ENCODE results near the gene PTCD2. TPM values are rescaled to one million over a fixed set of nuclear protein-coding genes. Genes with fewer than 3 reads are reported as not detected.

The PTCD2 gene
- total RNA-seq, 2 experiments from 2014 or later, result 11.7 to 17.9 TPM

DNA sequence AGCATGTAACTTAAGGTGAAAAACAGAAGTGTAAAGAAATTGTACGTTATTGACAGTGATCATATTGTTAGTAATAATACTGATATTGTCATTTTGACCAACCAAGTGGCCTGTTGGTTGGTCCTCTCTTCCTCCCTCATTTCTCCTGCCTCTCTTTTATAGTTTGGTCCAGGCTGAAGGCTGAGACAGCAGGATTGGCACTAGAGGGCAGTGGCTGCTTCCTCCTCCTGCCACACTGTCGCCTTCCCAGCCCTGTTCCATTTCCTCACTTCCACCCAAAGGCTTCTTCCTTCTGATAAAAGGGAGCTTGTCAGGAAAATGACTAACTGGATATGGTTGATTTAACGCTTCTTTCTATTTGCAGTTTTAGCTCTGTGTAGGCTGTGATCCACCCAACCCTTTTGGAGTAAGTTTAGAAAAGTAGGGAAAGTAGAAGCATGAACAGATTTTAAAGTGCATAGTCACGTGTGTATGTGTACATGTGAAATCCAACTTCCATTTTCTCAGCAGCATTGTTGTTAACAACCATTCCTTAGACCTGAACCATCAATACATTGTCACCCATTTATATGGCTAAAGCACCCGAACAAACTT is 35.6 kb downstream of the PTCD2 start:
- no peak for DNase-seq (ENCODE audit: low spot score)
- H3K9me3 ChIP-seq (ENCODE audit: low read length), result no peaks in the 10 kb centered on the region
- no peak overlapping the region for H3K27ac ChIP-seq (ENCODE audit: low read depth, low read length, poor library complexity, severe bottlenecking)
- H2AFZ ChIP-seq (ENCODE audit: low read length), result no peak overlapping the region
- intact Hi-C loops (cut with micrococcal nuclease; ENCODE audit: unreplicated experiment), result no loop called here
- H3K9me2 ChIP-seq (ENCODE audit: insufficient read depth, low read length), result no peaks in the 10 kb centered on the region
- H3K4me2 ChIP-seq (ENCODE audit: low read length), result no peak overlapping the region
- H3K4me3 ChIP-seq (ENCODE audit: low read depth, low read length, poor library complexity, severe bottlenecking), result no peak overlapping the region
- CTCF ChIA-PET (ENCODE audit: unreplicated experiment), result no interaction called here
- BruUV-seq (replicated peaks), result no TSS peak
- POLR2A ChIA-PET, result no interaction called here
- H3K4me1 ChIP-seq (ENCODE audit: insufficient read depth, low read length, poor library complexity, severe bottlenecking), result no peaks in the 10 kb centered on the region
- no peaks in the 10 kb centered on the region for H3K79me2 ChIP-seq (ENCODE audit: insufficient read depth, low read depth, low read length)
- H3K36me3 ChIP-seq (ENCODE audit: insufficient read depth, low read length), result peaks cover 38% of the 10 kb centered on the region
- TF ChIP-seq, protein P1, sequence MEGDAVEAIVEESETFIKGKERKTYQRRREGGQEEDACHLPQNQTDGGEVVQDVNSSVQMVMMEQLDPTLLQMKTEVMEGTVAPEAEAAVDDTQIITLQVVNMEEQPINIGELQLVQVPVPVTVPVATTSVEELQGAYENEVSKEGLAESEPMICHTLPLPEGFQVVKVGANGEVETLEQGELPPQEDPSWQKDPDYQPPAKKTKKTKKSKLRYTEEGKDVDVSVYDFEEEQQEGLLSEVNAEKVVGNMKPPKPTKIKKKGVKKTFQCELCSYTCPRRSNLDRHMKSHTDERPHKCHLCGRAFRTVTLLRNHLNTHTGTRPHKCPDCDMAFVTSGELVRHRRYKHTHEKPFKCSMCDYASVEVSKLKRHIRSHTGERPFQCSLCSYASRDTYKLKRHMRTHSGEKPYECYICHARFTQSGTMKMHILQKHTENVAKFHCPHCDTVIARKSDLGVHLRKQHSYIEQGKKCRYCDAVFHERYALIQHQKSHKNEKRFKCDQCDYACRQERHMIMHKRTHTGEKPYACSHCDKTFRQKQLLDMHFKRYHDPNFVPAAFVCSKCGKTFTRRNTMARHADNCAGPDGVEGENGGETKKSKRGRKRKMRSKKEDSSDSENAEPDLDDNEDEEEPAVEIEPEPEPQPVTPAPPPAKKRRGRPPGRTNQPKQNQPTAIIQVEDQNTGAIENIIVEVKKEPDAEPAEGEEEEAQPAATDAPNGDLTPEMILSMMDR (conservative IDR thresholded peaks at IDR 0.05; ENCODE audit: low read length), result peak; percentile 45; the same call in 1 of the 2 replicates
- TF ChIP-seq EZH2phosphoT487 (IDR thresholded peaks at IDR 0.05; ENCODE audit: borderline replicate concordance, low read depth, low read length), result no peak
- H4K20me1 ChIP-seq (ENCODE audit: insufficient read depth, low read length), result no peaks in the 10 kb centered on the region

DNA sequence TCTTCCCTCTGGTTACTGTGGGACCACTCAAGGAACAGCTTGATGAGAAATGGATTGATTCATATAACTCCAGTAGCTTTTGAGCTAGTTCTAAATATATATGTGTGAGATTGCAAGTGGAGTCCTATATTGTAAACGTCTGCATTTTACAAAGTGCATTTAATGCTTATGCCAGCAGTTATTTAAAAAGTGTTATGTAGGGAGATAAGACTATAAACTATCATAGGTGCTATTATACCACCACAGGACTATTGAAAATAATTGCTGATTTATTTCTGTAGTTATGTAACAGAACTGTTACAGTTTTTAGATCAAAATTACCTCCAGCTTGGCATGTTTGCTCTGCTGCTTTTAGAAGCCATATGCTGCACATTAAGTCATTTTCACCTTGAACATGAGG is 36.2 kb downstream of the PTCD2 start:
- BruUV-seq (replicated peaks), result no TSS peak
- intact Hi-C loops (cut with micrococcal nuclease; ENCODE audit: unreplicated experiment), result no loop called here
- H3K4me2 ChIP-seq (ENCODE audit: low read length), result no peak overlapping the region
- H3K36me3 ChIP-seq (ENCODE audit: insufficient read depth, low read length), result peaks cover 39% of the 10 kb centered on the region
- H3K9me3 ChIP-seq (ENCODE audit: low read length), result no peaks in the 10 kb centered on the region
- no peak overlapping the region for H3K27ac ChIP-seq (ENCODE audit: low read depth, low read length, poor library complexity, severe bottlenecking)
- ChIA-PET CTCF (ENCODE audit: unreplicated experiment) (no interaction called here), POLR2A (interaction anchor here (0.9 kb wide), 1 partner anchor 41 kb away, joined by 3 read pairs; no protein-coding TSS in a partner anchor)
- no peaks in the 10 kb centered on the region for H3K4me1 ChIP-seq (ENCODE audit: insufficient read depth, low read length, poor library complexity, severe bottlenecking)
- no peaks in the 10 kb centered on the region for H3K79me2 ChIP-seq (ENCODE audit: insufficient read depth, low read depth, low read length)
- no peak overlapping the region for H3K4me3 ChIP-seq (ENCODE audit: low read depth, low read length, poor library complexity, severe bottlenecking)
- H2AFZ ChIP-seq (ENCODE audit: low read length), result no peak overlapping the region
- TF ChIP-seq, protein P1 (conservative IDR thresholded peaks at IDR 0.05; ENCODE audit: low read length), result no peak
- no peak for TF ChIP-seq EZH2phosphoT487 (IDR thresholded peaks at IDR 0.05; ENCODE audit: borderline replicate concordance, low read depth, low read length)
- no peak for DNase-seq (ENCODE audit: low spot score)
- H4K20me1 ChIP-seq (ENCODE audit: insufficient read depth, low read length), result no peaks in the 10 kb centered on the region
- no peaks in the 10 kb centered on the region for H3K9me2 ChIP-seq (ENCODE audit: insufficient read depth, low read length)

DNA sequence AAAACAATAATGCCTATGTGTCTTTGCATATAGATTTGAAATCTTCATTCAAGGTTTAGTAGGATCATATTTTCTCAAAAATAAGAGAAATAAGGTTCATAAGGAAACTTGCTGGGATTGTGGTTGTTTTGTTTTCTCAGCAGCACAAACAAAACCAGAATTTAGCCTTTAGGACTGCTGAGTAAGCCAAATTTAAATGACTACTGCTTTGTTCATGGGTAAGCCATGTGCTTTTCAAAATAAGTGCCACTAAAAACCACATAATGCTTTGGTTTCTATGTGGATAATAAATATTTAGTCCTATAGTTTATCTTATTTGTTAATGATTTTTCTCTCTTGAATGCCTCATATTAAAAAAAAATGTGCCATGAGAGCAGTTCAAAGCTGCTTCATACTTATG is 38.8 kb downstream of the PTCD2 start:
- Histone ChIP-seq H3K4me2 (ENCODE audit: low read length) (no peak overlapping the region), H3K79me2 (ENCODE audit: insufficient read depth, low read depth, low read length) (no peaks in the 10 kb centered on the region), H4K20me1 (ENCODE audit: insufficient read depth, low read length) (no peaks in the 10 kb centered on the region), H2AFZ (ENCODE audit: low read length) (no peak overlapping the region), H3K36me3 (ENCODE audit: insufficient read depth, low read length) (peaks cover 62% of the 10 kb centered on the region), H3K4me3 (ENCODE audit: low read depth, low read length, poor library complexity, severe bottlenecking) (no peak overlapping the region), H3K9me3 (ENCODE audit: low read length) (no peaks in the 10 kb centered on the region), H3K4me1 (ENCODE audit: insufficient read depth, low read length, poor library complexity, severe bottlenecking) (no peaks in the 10 kb centered on the region), H3K27ac (ENCODE audit: low read depth, low read length, poor library complexity, severe bottlenecking) (no peak overlapping the region), H3K9me2 (ENCODE audit: insufficient read depth, low read length) (no peaks in the 10 kb centered on the region)
- no peak for DNase-seq (ENCODE audit: low spot score)
- no TSS peak for BruUV-seq (replicated peaks)
- TF ChIP-seq EZH2phosphoT487 (IDR thresholded peaks at IDR 0.05; ENCODE audit: borderline replicate concordance, low read depth, low read length), result no peak
- TF ChIP-seq, protein P1 (conservative IDR thresholded peaks at IDR 0.05; ENCODE audit: low read length), result no peak
- POLR2A ChIA-PET, result no interaction called here
- CTCF ChIA-PET (ENCODE audit: unreplicated experiment), result no interaction called here
- intact Hi-C loops (cut with micrococcal nuclease; ENCODE audit: unreplicated experiment), result no loop called here
